ENCODE results near the gene ADCY9.
"Not testable (repeated sequence)": the region's sequence is repeated elsewhere in the genome, so short reads cannot be mapped to it uniquely, and the experiment has no call there.

ADCY9 gene

GRCh38 chr16:4093495-4094126 lies 22.6 kb downstream of the ADCY9 start:
- no peak for DNase-seq (ENCODE audit: low read depth, low spot score)

- no peak for DNase-seq (ENCODE audit: low read depth, low spot score)
Measured at GRCh38 chr16:4092547-4093265, 23.5 kb downstream of the ADCY9 start.

GRCh38 chr16:4091240-4092012 lies 24.8 kb downstream of the ADCY9 start:
- no peak for DNase-seq (ENCODE audit: low read depth, low spot score)

GRCh38 chr16:4090351-4090851 lies 25.8 kb downstream of the ADCY9 start:
- DNase-seq (ENCODE audit: low read depth, low spot score) = no peak

- DNase-seq (ENCODE audit: low read depth, low spot score) = no peak
Measured at GRCh38 chr16:4089811-4090301, 26.4 kb downstream of the ADCY9 start.

- DNase-seq (ENCODE audit: low read depth, low spot score) = no peak
Measured at GRCh38 chr16:4089251-4089810, 26.9 kb downstream of the ADCY9 start.

- DNase-seq (ENCODE audit: low read depth, low spot score) = no peak
Measured at GRCh38 chr16:4087990-4088577, 28.2 kb downstream of the ADCY9 start.

- no peak for DNase-seq (ENCODE audit: low read depth, low spot score)
Measured at GRCh38 chr16:4087099-4087885, 28.9 kb downstream of the ADCY9 start.

- DNase-seq (ENCODE audit: low read depth, low spot score) = no peak
Measured at GRCh38 chr16:4086153-4086552, 30.1 kb downstream of the ADCY9 start.

- DNase-seq (ENCODE audit: low read depth, low spot score) = no peak
Measured at GRCh38 chr16:4085405-4085970, 30.8 kb downstream of the ADCY9 start.

- DNase-seq (ENCODE audit: low read depth, low spot score) = no peak
Measured at GRCh38 chr16:4083347-4083870, 32.8 kb downstream of the ADCY9 start.

- DNase-seq (ENCODE audit: low read depth, low spot score) = no peak
Measured at GRCh38 chr16:4082474-4083044, 33.7 kb downstream of the ADCY9 start.

- DNase-seq (ENCODE audit: low read depth, low spot score) = no peak
Measured at GRCh38 chr16:4081521-4082021, 34.7 kb downstream of the ADCY9 start.

GRCh38 chr16:4081047-4081446 lies 35.2 kb downstream of the ADCY9 start:
- DNase-seq (ENCODE audit: low read depth, low spot score) = no peak

GRCh38 chr16:4077174-4077649 lies 39.0 kb downstream of the ADCY9 start:
- DNase-seq (ENCODE audit: low read depth, low spot score) = no peak

GRCh38 chr16:4075534-4075933 lies 40.7 kb downstream of the ADCY9 start:
- no peak for DNase-seq (ENCODE audit: low read depth, low spot score)

GRCh38 chr16:4073150-4073549 lies 43.1 kb downstream of the ADCY9 start:
- DNase-seq (ENCODE audit: low read depth, low spot score) = not testable (repeated sequence)

- DNase-seq (ENCODE audit: low read depth, low spot score) = no peak
Measured at GRCh38 chr16:4071686-4072561, 44.3 kb downstream of the ADCY9 start.

Measured in iPS DF 19.7 (cell line).